Muscle of leg (tissue), 16 donors: ENCODE results near the gene ASIP. TPM values are rescaled to one million over a fixed set of nuclear protein-coding genes. Genes with fewer than 3 reads are reported as not detected.
A peak's percentile ranks its signal among the peaks of the same experiment; 100 is the strongest.
"Not testable (repeated sequence)": the region's sequence is repeated elsewhere in the genome, so short reads cannot be mapped to it uniquely, and the experiment has no call there.

ENCODE experiments used
- DNase-seq: peaks from one replicate; pipeline ENCODE4 v3.0.0; 2013
- H3K27ac ChIP-seq: one replicate; pipeline ENCODE4 v1.5.1; 2013; ENCODE audit warnings: mild to moderate bottlenecking, low read length, control low read depth
- H3K27me3 ChIP-seq: one replicate; pipeline ENCODE4 v1.6.1; 2013; ENCODE audit warnings: low read length; ENCODE audit not compliant: control insufficient read depth, insufficient read depth
- H3K36me3 ChIP-seq: one replicate; pipeline ENCODE4 v1.6.1; 2013; ENCODE audit warnings: low read length; ENCODE audit not compliant: control insufficient read depth, insufficient read depth
- H3K4me1 ChIP-seq: one replicate; pipeline ENCODE4 v1.6.1; 2013; ENCODE audit warnings: low read length; ENCODE audit not compliant: control insufficient read depth, insufficient read depth
- H3K4me3 ChIP-seq: one replicate; pipeline ENCODE4 v1.5.1; 2013; ENCODE audit warnings: low read length, control low read depth
- H3K9me3 ChIP-seq: replicated peaks from 2 replicates; pipeline ENCODE4 v1.6.1; 2013; ENCODE audit warnings: low read depth, low read length; ENCODE audit not compliant: control insufficient read depth
- WGBS: methylation state at CpG from one replicate; pipeline ENCODE4 v1.1.5; 2013; ENCODE audit warnings: missing lambda C conversion rate; ENCODE audit not compliant: insufficient coverage; 5-methylcytosine and 5-hydroxymethylcytosine counted together
- long read RNA-seq, 11 donors: transcript quantifications; one replicate each; lab custom pipeline, GENCODE V29; 2026
- polyA plus RNA-seq, 8 donors: library from polyadenylated mRNA; unstranded; fragments of 120-200 nt; gene quantifications; one replicate each; pipeline versions ENCODE4 v1.2.1 to v1.2.3, GENCODE V29; 2013; ENCODE audit warnings: inconsistent platforms in 1 of 8, low replicate concordance in 1 of 8; ENCODE audit not compliant: insufficient read length in 8 of 8, insufficient read depth in 1 of 8
- total RNA-seq: library from RNA; stranded (reverse); fragments of 120-200 nt; gene quantifications from one replicate; pipeline ENCODE4 v1.2.4, GENCODE V29; 2013

ASIP gene
- total RNA-seq, result 0.27 TPM
- polyA plus RNA-seq, result 1 to 10 TPM in 1 of 8 donors, under 1 TPM in 5, not detected in 2; 0.27 to 1.8 (median 0.39) TPM
- long read RNA-seq, donor 1, result 0 reads
- long read RNA-seq, donor 2, result 0 reads
- long read RNA-seq, donor 3, partial matches to known transcripts, result 119 of 119 reads
- long read RNA-seq, donor 3, other reads (novel, unspliced or antisense), result 0 of 119 reads
- long read RNA-seq, donor 4, result 0 reads
- long read RNA-seq, donor 5, partial matches to known transcripts, result 177 of 184 reads
- long read RNA-seq, donor 5, other reads (novel, unspliced or antisense), result 7 of 184 reads
- long read RNA-seq, donor 6, partial matches to known transcripts, result 139 of 144 reads
- long read RNA-seq, donor 6, other reads (novel, unspliced or antisense), result 5 of 144 reads
- long read RNA-seq, donor 7, partial matches to known transcripts, result 104 of 109 reads
- long read RNA-seq, donor 7, other reads (novel, unspliced or antisense), result 5 of 109 reads
- long read RNA-seq, donor 8, partial matches to known transcripts, result 45 of 45 reads
- long read RNA-seq, donor 8, other reads (novel, unspliced or antisense), result 0 of 45 reads
- long read RNA-seq, donor 9, result 0 reads
- long read RNA-seq, donor 10, partial matches to known transcripts, result 34 of 74 reads
- long read RNA-seq, donor 10, other reads (novel, unspliced or antisense), result 40 of 74 reads
- long read RNA-seq, donor 11, result 0 reads

- DNase-seq, result peak; percentile 35
Measured at GRCh38 chr20:34240693-34241615, at the start of gene ASIP. Gene ASIP, plus strand, starts transcription at chr20:34241423. Its CDS starts 18,952 bp downstream, at chr20:34260375.

GRCh38 chr20:34193051-34193450 is 48.2 kb upstream of the ASIP start:
- no peaks in the 10 kb centered on the region for H3K9me3 ChIP-seq
- DNase-seq, result no peak
- peaks cover 4% of the 10 kb centered on the region for H3K27me3 ChIP-seq
- H3K27ac ChIP-seq, result no peak overlapping the region
- 57% methylated on average over 1 of the region's 3 CpGs for WGBS
- H3K4me1 ChIP-seq, result no peaks in the 10 kb centered on the region
- no peak overlapping the region for H3K4me3 ChIP-seq
- no peaks in the 10 kb centered on the region for H3K36me3 ChIP-seq

More at GRCh38 chr20:34240693-34241615, at the start of gene ASIP:
- no peaks in the 10 kb centered on the region for H3K36me3 ChIP-seq
- H3K4me1 ChIP-seq, result no peaks in the 10 kb centered on the region
- H3K4me3 ChIP-seq, result no peak within 1 kb of the TSS
- no peak within 1 kb of the TSS for H3K27ac ChIP-seq
- WGBS, result 36% methylated on average over 3 of the region's 9 CpGs
- peaks cover 2% of the 10 kb centered on the region for H3K9me3 ChIP-seq
- no peaks in the 10 kb centered on the region for H3K27me3 ChIP-seq

- no CpG with 5 or more reads among the region's 3 CpGs for WGBS
- Histone ChIP-seq H3K9me3 (no peaks in the 10 kb centered on the region), H3K27me3 (peaks cover 2% of the 10 kb centered on the region), H3K27ac (no peak overlapping the region), H3K36me3 (no peaks in the 10 kb centered on the region), H3K4me1 (no peaks in the 10 kb centered on the region), H3K4me3 (no peak overlapping the region)
- no peak for DNase-seq
Measured at GRCh38 chr20:34199183-34199582, 42.0 kb upstream of the ASIP start.

GRCh38 chr20:34200023-34200422 is 41.2 kb upstream of the ASIP start:
- Histone ChIP-seq H3K27ac (no peak overlapping the region), H3K9me3 (no peaks in the 10 kb centered on the region), H3K36me3 (no peaks in the 10 kb centered on the region), H3K4me3 (no peak overlapping the region), H3K4me1 (no peaks in the 10 kb centered on the region), H3K27me3 (peaks cover 2% of the 10 kb centered on the region)
- DNase-seq, result no peak
- no CpG with 5 or more reads among the region's 2 CpGs for WGBS

- DNase-seq, result no peak
- 60% methylated on average over 3 of the region's 4 CpGs for WGBS
- H3K4me3 ChIP-seq, result no peak overlapping the region
- H3K27me3 ChIP-seq, result peaks cover 2% of the 10 kb centered on the region
- H3K4me1 ChIP-seq, result no peaks in the 10 kb centered on the region
- no peak overlapping the region for H3K27ac ChIP-seq
- no peaks in the 10 kb centered on the region for H3K9me3 ChIP-seq
- no peaks in the 10 kb centered on the region for H3K36me3 ChIP-seq
Measured at GRCh38 chr20:34201531-34201930, 39.7 kb upstream of the ASIP start.

GRCh38 chr20:34205172-34205880 is 35.9 kb upstream of the ASIP start:
- not testable (repeated sequence) for H3K4me3 ChIP-seq, H3K36me3 ChIP-seq, H3K27me3 ChIP-seq, H3K9me3 ChIP-seq, H3K27ac ChIP-seq, H3K4me1 ChIP-seq, DNase-seq
- 59% methylated on average over 14 of the region's 21 CpGs for WGBS

GRCh38 chr20:34209111-34209510 is 32.1 kb upstream of the ASIP start:
- Histone ChIP-seq H3K36me3 (no peaks in the 10 kb centered on the region), H3K27me3 (no peaks in the 10 kb centered on the region), H3K4me3 (no peak overlapping the region), H3K4me1 (no peaks in the 10 kb centered on the region), H3K27ac (no peak overlapping the region), H3K9me3 (peaks cover 4% of the 10 kb centered on the region)
- 48% methylated on average over 3 of the region's 3 CpGs for WGBS
- no peak for DNase-seq

GRCh38 chr20:34210271-34210670 is 31.0 kb upstream of the ASIP start:
- H3K4me3 ChIP-seq, result no peak overlapping the region
- 83% methylated on average over 3 of the region's 4 CpGs for WGBS
- DNase-seq, result no peak

GRCh38 chr20:34211591-34211990 is 29.6 kb upstream of the ASIP start:
- Histone ChIP-seq H3K4me1 (no peaks in the 10 kb centered on the region), H3K4me3 (no peak overlapping the region), H3K27me3 (no peaks in the 10 kb centered on the region), H3K36me3 (no peaks in the 10 kb centered on the region), H3K9me3 (peaks cover 4% of the 10 kb centered on the region), H3K27ac (no peak overlapping the region)
- no peak for DNase-seq
- no CpG with 5 or more reads among the region's 2 CpGs for whole genome bisulfite sequencing

More at GRCh38 chr20:34210271-34210670, 31.0 kb upstream of the ASIP start:
- no peaks in the 10 kb centered on the region for H3K36me3 ChIP-seq
- H3K4me1 ChIP-seq, result no peaks in the 10 kb centered on the region
- no peak overlapping the region for H3K27ac ChIP-seq
- H3K9me3 ChIP-seq, result peaks cover 4% of the 10 kb centered on the region
- no peaks in the 10 kb centered on the region for H3K27me3 ChIP-seq
